Measurements from ENCODE around the gene FITM1. TPM values are rescaled to one million over a fixed set of nuclear protein-coding genes. Genes with fewer than 3 reads are reported as not detected.
A peak's percentile ranks its signal among the peaks of the same experiment; 100 is the strongest.

The FITM1 gene, protein sequence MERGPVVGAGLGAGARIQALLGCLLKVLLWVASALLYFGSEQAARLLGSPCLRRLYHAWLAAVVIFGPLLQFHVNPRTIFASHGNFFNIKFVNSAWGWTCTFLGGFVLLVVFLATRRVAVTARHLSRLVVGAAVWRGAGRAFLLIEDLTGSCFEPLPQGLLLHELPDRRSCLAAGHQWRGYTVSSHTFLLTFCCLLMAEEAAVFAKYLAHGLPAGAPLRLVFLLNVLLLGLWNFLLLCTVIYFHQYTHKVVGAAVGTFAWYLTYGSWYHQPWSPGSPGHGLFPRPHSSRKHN
- 0.07 TPM in 1 of 2 replicates, not detected in the other for polyA plus RNA-seq (2011; rRNA removed)
- polyA minus RNA-seq (2011; rRNA and poly(A)+ RNA removed), result not detected in 2 replicates

DNA sequence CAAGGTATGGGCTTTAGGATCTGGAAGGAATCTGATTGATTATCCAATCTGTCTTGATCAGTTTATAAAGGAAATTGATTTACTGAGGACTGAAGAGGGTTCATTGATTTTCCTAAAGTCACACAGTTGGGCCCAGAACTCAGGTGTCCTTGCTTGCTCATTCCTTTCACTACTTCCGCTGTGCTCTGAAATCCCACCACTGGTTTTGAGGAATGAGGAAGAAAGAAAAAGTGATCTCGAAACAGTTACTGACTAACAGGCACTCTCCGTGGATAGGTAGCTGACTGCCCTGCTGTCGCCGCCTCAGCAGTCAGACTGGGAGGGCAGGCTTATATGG, at the start of gene FITM1:
Gene FITM1, plus strand, starts transcription at position 280 of the 337 bp plus-strand sequence. CDS start 905 bp downstream, outside the sequence.
- DNase-seq (ENCODE audit: low read depth, low spot score), result no peak
- H3K27me3 ChIP-seq (ENCODE audit: control insufficient read depth, insufficient read depth, low read length), result no peaks in the 10 kb centered on the region
- H3K27ac ChIP-seq (ENCODE audit: low read depth, low read length), result no peak within 1 kb of the TSS
- TF ChIP-seq, protein P1, sequence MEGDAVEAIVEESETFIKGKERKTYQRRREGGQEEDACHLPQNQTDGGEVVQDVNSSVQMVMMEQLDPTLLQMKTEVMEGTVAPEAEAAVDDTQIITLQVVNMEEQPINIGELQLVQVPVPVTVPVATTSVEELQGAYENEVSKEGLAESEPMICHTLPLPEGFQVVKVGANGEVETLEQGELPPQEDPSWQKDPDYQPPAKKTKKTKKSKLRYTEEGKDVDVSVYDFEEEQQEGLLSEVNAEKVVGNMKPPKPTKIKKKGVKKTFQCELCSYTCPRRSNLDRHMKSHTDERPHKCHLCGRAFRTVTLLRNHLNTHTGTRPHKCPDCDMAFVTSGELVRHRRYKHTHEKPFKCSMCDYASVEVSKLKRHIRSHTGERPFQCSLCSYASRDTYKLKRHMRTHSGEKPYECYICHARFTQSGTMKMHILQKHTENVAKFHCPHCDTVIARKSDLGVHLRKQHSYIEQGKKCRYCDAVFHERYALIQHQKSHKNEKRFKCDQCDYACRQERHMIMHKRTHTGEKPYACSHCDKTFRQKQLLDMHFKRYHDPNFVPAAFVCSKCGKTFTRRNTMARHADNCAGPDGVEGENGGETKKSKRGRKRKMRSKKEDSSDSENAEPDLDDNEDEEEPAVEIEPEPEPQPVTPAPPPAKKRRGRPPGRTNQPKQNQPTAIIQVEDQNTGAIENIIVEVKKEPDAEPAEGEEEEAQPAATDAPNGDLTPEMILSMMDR (IDR thresholded peaks at IDR 0.05; ENCODE audit: low read depth, low read length), result no peak
- ChIA-PET CTCF (no interaction called here), POLR2A (no interaction called here)
- H3K9me3 ChIP-seq (ENCODE audit: control insufficient read depth, insufficient read depth, low read length), result no peaks in the 10 kb centered on the region
- no peak within 1 kb of the TSS for H3K4me3 ChIP-seq (ENCODE audit: low read depth, low read length)

DNA sequence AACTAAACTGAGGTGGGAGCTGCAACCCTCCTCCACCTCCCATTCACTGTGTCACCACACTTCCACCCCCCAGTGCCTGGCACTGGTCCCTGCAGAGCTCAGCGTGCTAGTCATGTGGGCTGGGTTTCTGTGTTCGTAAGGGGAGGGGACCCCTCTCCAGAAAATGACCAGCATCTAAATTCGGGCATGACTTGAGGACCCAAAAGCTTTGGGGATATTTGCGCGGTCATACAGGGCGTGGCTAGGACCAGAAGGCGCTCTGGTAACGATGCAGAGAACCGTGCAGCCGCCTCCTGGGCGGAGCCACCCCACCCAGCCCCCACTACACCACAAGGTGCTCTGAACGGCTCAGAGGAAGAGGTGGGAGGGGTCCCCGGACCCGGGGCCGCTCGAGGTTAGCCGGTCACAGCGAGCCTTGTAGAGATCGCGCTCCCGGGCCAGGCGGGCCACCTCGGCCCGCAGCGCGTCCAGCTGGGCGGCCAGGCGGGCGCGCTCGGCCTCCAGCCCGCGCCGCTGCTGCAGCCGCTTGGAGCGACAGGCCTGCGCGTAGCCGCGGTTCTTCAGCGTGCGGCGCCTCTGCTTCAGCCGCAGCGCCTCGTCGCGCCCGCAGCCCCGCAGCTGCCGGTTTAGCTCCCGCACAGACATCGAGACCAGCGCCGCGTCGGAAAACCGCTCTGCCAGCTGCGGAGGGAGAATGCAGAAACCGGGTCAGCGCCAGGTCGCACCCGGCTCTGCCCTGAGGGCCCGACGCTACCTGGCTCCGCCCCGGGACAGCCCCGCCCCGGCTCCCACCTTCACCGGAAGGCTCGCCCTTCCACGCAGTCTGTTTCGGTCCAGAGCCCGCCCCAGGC, 49.3 kb upstream of the FITM1 start:
- ChIA-PET POLR2A (interaction anchor here (0.6 to 2.1 kb wide), 2 partner anchors 23 to 29 kb away, joined by 3 to 6 read pairs; no protein-coding TSS in a partner anchor), CTCF (interaction anchor here (1.4 to 4.3 kb wide), 6 partner anchors 9 to 80 kb away, joined by 4 to 29 read pairs (median 16); partner anchors contain the start of genes IRF9 and PCK2)
- H3K27me3 ChIP-seq (ENCODE audit: control insufficient read depth, insufficient read depth, low read length), result peaks cover 68% of the 10 kb centered on the region
- TF ChIP-seq, protein P1 (IDR thresholded peaks at IDR 0.05; ENCODE audit: low read depth, low read length), result no peak
- no peak for DNase-seq (ENCODE audit: low read depth, low spot score)
- no peak overlapping the region for H3K27ac ChIP-seq (ENCODE audit: low read depth, low read length)
- H3K9me3 ChIP-seq (ENCODE audit: control insufficient read depth, insufficient read depth, low read length), result no peaks in the 10 kb centered on the region; the same call in 1 of the 2 replicates
- peak overlapping the region; percentile 58 for H3K4me3 ChIP-seq (ENCODE audit: low read depth, low read length)

DNA sequence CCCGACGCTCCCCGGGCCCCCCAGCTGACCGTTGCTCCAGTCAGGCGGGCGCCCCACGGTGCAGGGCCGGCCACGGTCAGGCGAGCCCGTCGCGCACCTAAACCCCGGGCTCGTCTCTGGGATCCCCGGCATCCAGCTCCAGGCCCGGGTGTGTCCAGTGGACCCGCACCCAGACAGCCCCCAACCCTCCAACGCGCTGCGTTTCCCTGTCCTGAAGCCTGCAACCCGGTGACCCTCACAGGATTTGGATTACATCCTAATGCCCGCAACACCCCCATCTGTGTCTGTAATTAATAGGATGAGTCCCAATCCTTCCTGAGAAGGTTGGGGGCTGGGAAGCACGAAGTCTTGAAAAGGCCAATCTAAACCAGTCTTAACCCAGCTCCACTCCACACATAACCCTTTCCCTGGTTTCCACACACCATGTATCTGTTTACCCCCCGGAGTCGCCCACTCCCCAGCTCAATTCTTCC, 48.7 kb upstream of the FITM1 start:
- Histone ChIP-seq H3K27ac (ENCODE audit: low read depth, low read length) (no peak overlapping the region), H3K27me3 (ENCODE audit: control insufficient read depth, insufficient read depth, low read length) (peaks cover 72% of the 10 kb centered on the region), H3K4me3 (ENCODE audit: low read depth, low read length) (peak overlapping the region; percentile 58; the same call in 1 of the 2 replicates), H3K9me3 (ENCODE audit: control insufficient read depth, insufficient read depth, low read length) (no peaks in the 10 kb centered on the region; the same call in 1 of the 2 replicates)
- TF ChIP-seq, protein P1 (IDR thresholded peaks at IDR 0.05; ENCODE audit: low read depth, low read length), result no peak
- POLR2A ChIA-PET, result interaction anchor here (0.6 to 2.1 kb wide), 2 partner anchors 23 to 28 kb away, joined by 3 to 6 read pairs; no protein-coding TSS in a partner anchor
- CTCF ChIA-PET, result interaction anchor here (1.6 to 4.3 kb wide), 2 partner anchors 9 to 24 kb away, joined by 16 to 24 read pairs; no protein-coding TSS in a partner anchor
- DNase-seq (ENCODE audit: low read depth, low spot score), result no peak

DNA sequence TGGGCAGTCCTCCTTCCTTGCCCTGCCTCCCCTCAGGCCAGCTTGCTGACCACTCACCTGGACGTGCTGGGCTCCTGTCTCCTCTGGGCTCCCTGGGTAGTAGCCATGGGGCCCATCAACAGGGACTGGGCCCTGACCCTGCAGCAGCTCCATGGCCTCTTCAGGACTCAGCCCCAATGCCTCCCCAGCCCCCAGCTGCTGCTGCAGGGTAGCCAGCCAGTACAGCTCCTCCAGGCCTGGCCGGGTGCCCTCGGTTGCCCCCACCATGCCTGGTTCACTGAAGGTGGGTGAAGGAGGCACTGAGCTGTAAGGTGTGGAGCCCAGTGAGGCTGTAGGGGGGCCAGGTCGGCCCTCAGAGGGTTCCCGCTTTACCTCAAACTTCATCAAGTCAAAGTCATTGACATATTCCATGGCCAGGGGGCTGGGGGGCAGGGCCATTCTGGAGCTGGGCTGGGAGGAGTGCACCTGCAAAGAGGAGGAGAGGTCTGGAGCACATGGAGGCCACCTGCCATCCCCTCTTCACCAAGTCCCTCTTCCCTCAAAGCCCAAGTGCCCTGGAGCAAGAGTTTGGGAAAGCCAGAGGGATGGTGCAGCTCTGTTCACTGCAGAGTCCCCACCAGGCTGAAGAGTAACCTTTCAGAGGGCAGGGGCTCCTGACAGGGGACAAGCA, 47.9 kb upstream of the FITM1 start:
- TF ChIP-seq, protein P1 (IDR thresholded peaks at IDR 0.05; ENCODE audit: low read depth, low read length), result no peak
- Histone ChIP-seq H3K4me3 (ENCODE audit: low read depth, low read length) (no peak overlapping the region), H3K27me3 (ENCODE audit: control insufficient read depth, insufficient read depth, low read length) (peaks cover 69% of the 10 kb centered on the region), H3K27ac (ENCODE audit: low read depth, low read length) (no peak overlapping the region), H3K9me3 (ENCODE audit: control insufficient read depth, insufficient read depth, low read length) (no peaks in the 10 kb centered on the region; the same call in 1 of the 2 replicates)
- no peak for DNase-seq (ENCODE audit: low read depth, low spot score)
- ChIA-PET CTCF (interaction anchor here (1.6 to 4.3 kb wide), 2 partner anchors 8 to 25 kb away, joined by 16 to 24 read pairs; no protein-coding TSS in a partner anchor), POLR2A (no interaction called here)
